Measurements from ENCODE around the gene GLI1. TPM values are rescaled to one million over a fixed set of nuclear protein-coding genes. Genes with fewer than 3 reads are reported as not detected.

Gene GLI1
- total and polyA plus RNA-seq, 2 of the 13 experiments (the other 11 are each of a cell fraction or from before 2014, with no cell fraction given), result 0.09 to 0.20 TPM

- TF ChIP-seq CREB3 (CRISPR knock-in tag; IDR thresholded peaks at IDR 0.05) (no peak), THAP8 (CRISPR knock-in tag; IDR thresholded peaks at IDR 0.05; ENCODE audit: borderline replicate concordance) (no peak)
- H3K4me1 ChIP-seq (ENCODE audit: insufficient read depth, low read length), result no peaks in the 10 kb centered on the region
- DNase-seq (ENCODE audit: low spot score) (no peak), FAIRE-seq (no peak), ATAC-seq (no peak)
- H3K9me3 ChIP-seq (ENCODE audit: low read length), result no peaks in the 10 kb centered on the region
- ChIA-PET CTCF (ENCODE audit: low intra/inter-chr PET ratio, low total read pairs) (no interaction called here), POLR2A (no interaction called here)
- no peak overlapping the region for H3K27ac ChIP-seq (ENCODE audit: extremely low read length, insufficient read depth, low read length)
- H3K9ac ChIP-seq (ENCODE audit: insufficient read depth, low read depth, low read length), result no peak overlapping the region
- H3K4me3 ChIP-seq (replicated peaks in 1 of 3; ENCODE audit: insufficient read depth in 1 of 3, low read depth in 2 of 3, low read length in 3 of 3), result no peak overlapping the region
- no peaks in the 10 kb centered on the region for H3K79me2 ChIP-seq (ENCODE audit: insufficient read depth, low read length)
- in situ Hi-C loops (cut with HindIII; ENCODE audit: extremely low pct_ligation_motif_present, low pct_unique_long_range_greater_than_20kb) (no loop called here), intact Hi-C loops (cut with micrococcal nuclease; ENCODE audit: unreplicated experiment) (no loop called here)
- 91% methylated on average over 9 of the region's 9 CpGs for WGBS (ENCODE audit: low lambda C conversion rate)
- no TSS peak for BruUV-seq (replicated peaks)
- no peak overlapping the region for H3K4me2 ChIP-seq (ENCODE audit: low read depth, low read length)
- H3K36me3 ChIP-seq (replicated peaks in 1 of 2; ENCODE audit: control insufficient read depth in 1 of 2, insufficient read depth in 2 of 2, low read length in 2 of 2), result no peaks in the 10 kb centered on the region; a peak in 2 of 5 replicates
- no peaks in the 10 kb centered on the region for H4K20me1 ChIP-seq (ENCODE audit: insufficient read depth, low read length)
- H3K27me3 ChIP-seq (ENCODE audit: control insufficient read depth in 1 of 2, insufficient read depth in 2 of 2, low read length in 2 of 2), result no peaks in the 10 kb centered on the region
- no peak overlapping the region for H2AFZ ChIP-seq (ENCODE audit: low read length)
Measured at GRCh38 chr12:57418255-57418654, 41.3 kb upstream of the GLI1 start.

GRCh38 chr12:57419495-57419894 is 40.1 kb upstream of the GLI1 start:
- H3K9ac ChIP-seq (ENCODE audit: insufficient read depth, low read depth, low read length), result no peak overlapping the region
- ChIA-PET CTCF (ENCODE audit: low intra/inter-chr PET ratio, low total read pairs) (no interaction called here), POLR2A (no interaction called here)
- H3K79me2 ChIP-seq (ENCODE audit: insufficient read depth, low read length), result no peaks in the 10 kb centered on the region
- H3K9me3 ChIP-seq (ENCODE audit: low read length), result no peaks in the 10 kb centered on the region
- no peak overlapping the region for H2AFZ ChIP-seq (ENCODE audit: low read length)
- FAIRE-seq, result no peak
- no peak overlapping the region for H3K4me3 ChIP-seq (replicated peaks in 1 of 3; ENCODE audit: insufficient read depth in 1 of 3, low read depth in 2 of 3, low read length in 3 of 3)
- in situ Hi-C loops (cut with HindIII; ENCODE audit: extremely low pct_ligation_motif_present, low pct_unique_long_range_greater_than_20kb) (no loop called here), intact Hi-C loops (cut with micrococcal nuclease; ENCODE audit: unreplicated experiment) (no loop called here)
- H4K20me1 ChIP-seq (ENCODE audit: insufficient read depth, low read length), result no peaks in the 10 kb centered on the region
- no peak for ATAC-seq
- 96% methylated on average over 2 of the region's 2 CpGs for WGBS (ENCODE audit: low lambda C conversion rate)
- no TSS peak for BruUV-seq (replicated peaks)
- H3K27ac ChIP-seq (ENCODE audit: extremely low read length, insufficient read depth, low read length), result no peak overlapping the region
- no peaks in the 10 kb centered on the region for H3K4me1 ChIP-seq (ENCODE audit: insufficient read depth, low read length)
- DNase-seq (ENCODE audit: low spot score), result no peak
- no peaks in the 10 kb centered on the region for H3K27me3 ChIP-seq (ENCODE audit: control insufficient read depth in 1 of 2, insufficient read depth in 2 of 2, low read length in 2 of 2)
- no peaks in the 10 kb centered on the region; a peak in 2 of 5 replicates for H3K36me3 ChIP-seq (replicated peaks in 1 of 2; ENCODE audit: control insufficient read depth in 1 of 2, insufficient read depth in 2 of 2, low read length in 2 of 2)
- H3K4me2 ChIP-seq (ENCODE audit: low read depth, low read length), result no peak overlapping the region
- TF ChIP-seq ZNF713 (CRISPR knock-in tag; IDR thresholded peaks at IDR 0.05), result no peak
- TF ChIP-seq MTA3 (CRISPR knock-in tag; IDR thresholded peaks at IDR 0.05), result no peak
- no peak for TF ChIP-seq ZNF687 (CRISPR knock-in tag; IDR thresholded peaks at IDR 0.05)
- no peak for TF ChIP-seq NPAS2 (CRISPR knock-in tag; IDR thresholded peaks at IDR 0.05; ENCODE audit: borderline replicate concordance)
- TF ChIP-seq ETV6 (CRISPR knock-in tag; conservative IDR thresholded peaks at IDR 0.05), result no peak

Measured in HepG2 (cell line).